HL-60/S4 treated with retinoic acid at 250 ng/mL for 4 days and 3 days (cell line): Measurements from ENCODE around the gene LCNL1.

Source experiments
- in situ Hi-C: fragments of 300-500 bp; cut with MboI; formaldehyde crosslinking; loops from 2 replicates; pipeline ENCODE4 v1.7.0; 2022; ENCODE audit warnings: low sequenced_read_pairs

LCNL1 gene

GRCh38 chr9:136946228-136947027, 36.4 kb upstream of the LCNL1 start:
- in situ Hi-C loops, result no loop called here

GRCh38 chr9:136947028-136947891, 35.5 kb upstream of the LCNL1 start:
- in situ Hi-C loops, result no loop called here

- in situ Hi-C loops, result no loop called here
These were observed 34.8 kb upstream of the LCNL1 start for GRCh38 chr9:136947955-136948510.

- in situ Hi-C loops, result no loop called here
These were observed 33.5 kb upstream of the LCNL1 start for GRCh38 chr9:136949239-136949816.

- in situ Hi-C loops, result no loop called here
These were observed 32.8 kb upstream of the LCNL1 start for GRCh38 chr9:136949817-136950655.

- in situ Hi-C loops, result no loop called here
These were observed 32.0 kb upstream of the LCNL1 start for GRCh38 chr9:136950656-136951276.

GRCh38 chr9:136951541-136952320, 31.1 kb upstream of the LCNL1 start, which contains the start of gene LCN12:
Gene LCN12 (plus strand): TSS chr9:136952273. CDS start chr9:136952328, 55 bp downstream.
- in situ Hi-C loops, result no loop called here

GRCh38 chr9:136952321-136952850, 30.4 kb upstream of the LCNL1 start:
- in situ Hi-C loops, result no loop called here

GRCh38 chr9:136952876-136953770, 29.7 kb upstream of the LCNL1 start:
- in situ Hi-C loops, result no loop called here

GRCh38 chr9:136953771-136954269, 29.0 kb upstream of the LCNL1 start:
- in situ Hi-C loops, result no loop called here

- in situ Hi-C loops, result no loop called here
These were observed 28.3 kb upstream of the LCNL1 start for GRCh38 chr9:136954270-136955083.

GRCh38 chr9:136955202-136955942, 27.4 kb upstream of the LCNL1 start:
- in situ Hi-C loops, result no loop called here

- in situ Hi-C loops, result no loop called here
These were observed 26.9 kb upstream of the LCNL1 start for GRCh38 chr9:136955943-136956335.

GRCh38 chr9:136956604-136957003, 26.2 kb upstream of the LCNL1 start:
- in situ Hi-C loops, result no loop called here

- in situ Hi-C loops, result no loop called here
These were observed 25.3 kb upstream of the LCNL1 start for GRCh38 chr9:136957461-136957860.

- in situ Hi-C loops, result no loop called here
These were observed 24.9 kb upstream of the LCNL1 start for GRCh38 chr9:136957901-136958300.
